Glutamatergic neuron (in vitro differentiated cells): ENCODE measurements around the gene BMP5. TPM values are rescaled to one million over a fixed set of nuclear protein-coding genes. Genes with fewer than 3 reads are reported as not detected.

Experiments
- DNase-seq: peaks from one replicate; pipeline ENCODE4 v3.0.0; 2022
- H3K27ac Mint-ChIP-seq: one replicate; pipeline ENCODE4 v1.8.0; 2020; ENCODE audit warnings: mild to moderate bottlenecking, mixed read lengths, inconsistent platforms; ENCODE audit not compliant: unreplicated experiment
- H3K27me3 Mint-ChIP-seq: one replicate; pipeline ENCODE4 v1.8.0; 2020; ENCODE audit warnings: mild to moderate bottlenecking, moderate library complexity, mixed read lengths, inconsistent platforms; ENCODE audit not compliant: unreplicated experiment
- H3K36me3 Mint-ChIP-seq: one replicate; pipeline ENCODE4 v1.8.0; 2020; ENCODE audit warnings: mild to moderate bottlenecking, mixed read lengths, inconsistent platforms; ENCODE audit not compliant: unreplicated experiment
- H3K4me1 Mint-ChIP-seq: one replicate; pipeline ENCODE4 v1.8.0; 2020; ENCODE audit warnings: mild to moderate bottlenecking, low read depth, mixed read lengths, inconsistent platforms; ENCODE audit not compliant: unreplicated experiment
- H3K4me3 Mint-ChIP-seq: one replicate; pipeline ENCODE4 v1.8.0; 2020; ENCODE audit warnings: mild to moderate bottlenecking, mixed read lengths, inconsistent platforms; ENCODE audit not compliant: unreplicated experiment
- H3K9me3 Mint-ChIP-seq: one replicate; pipeline ENCODE4 v1.8.0; 2020; ENCODE audit warnings: mild to moderate bottlenecking, moderate library complexity, mixed read lengths, inconsistent platforms; ENCODE audit not compliant: unreplicated experiment
- total RNA-seq: library from RNA; stranded (reverse); fragmentation: NEBNext Ultra II Directional; extraction: Animal tissue kit (Norgen Biotek cat#: 25700); gene quantifications from one replicate; pipeline ENCODE4 v1.2.1, GENCODE V29; 2021; ENCODE audit not compliant: unreplicated experiment
- TF ChIP-seq, protein P1 (sequence below): fragments of 200-600 bp; sonication (generic); IDR thresholded peaks from one replicate; pipeline ENCODE4 v1.5.0; 2021; ENCODE audit not compliant: partially characterized antibody, unreplicated experiment

BMP5 gene
- total RNA-seq, 1 donor from 2014 or later, result 1.1 TPM

DNA sequence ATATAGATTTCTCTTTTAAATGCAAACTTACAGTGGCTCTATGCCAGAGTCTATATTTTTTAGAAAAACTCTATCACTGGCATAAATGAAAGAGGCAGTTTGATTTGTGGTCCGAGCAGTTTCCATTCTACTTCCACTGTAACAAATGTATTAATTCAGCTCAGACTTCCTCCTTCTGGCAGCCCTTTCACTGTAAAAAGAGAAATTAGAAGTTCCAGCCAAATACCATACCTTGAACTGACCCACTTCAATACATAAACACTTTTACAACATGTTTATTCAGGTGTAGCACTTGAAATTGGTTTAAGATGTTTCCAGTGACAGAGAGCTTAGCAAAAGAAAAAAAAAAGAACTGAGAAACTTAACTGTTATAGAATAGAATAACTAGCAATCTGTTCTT is 99.3 kb downstream of the BMP5 start:
- H3K27ac Mint-ChIP-seq, result no peak overlapping the region
- no peaks in the 10 kb centered on the region for H3K4me1 Mint-ChIP-seq
- H3K36me3 Mint-ChIP-seq, result no peaks in the 10 kb centered on the region
- no peak for DNase-seq
- H3K27me3 Mint-ChIP-seq, result no peaks in the 10 kb centered on the region
- H3K4me3 Mint-ChIP-seq, result no peak overlapping the region
- H3K9me3 Mint-ChIP-seq, result no peaks in the 10 kb centered on the region
- TF ChIP-seq, protein P1, sequence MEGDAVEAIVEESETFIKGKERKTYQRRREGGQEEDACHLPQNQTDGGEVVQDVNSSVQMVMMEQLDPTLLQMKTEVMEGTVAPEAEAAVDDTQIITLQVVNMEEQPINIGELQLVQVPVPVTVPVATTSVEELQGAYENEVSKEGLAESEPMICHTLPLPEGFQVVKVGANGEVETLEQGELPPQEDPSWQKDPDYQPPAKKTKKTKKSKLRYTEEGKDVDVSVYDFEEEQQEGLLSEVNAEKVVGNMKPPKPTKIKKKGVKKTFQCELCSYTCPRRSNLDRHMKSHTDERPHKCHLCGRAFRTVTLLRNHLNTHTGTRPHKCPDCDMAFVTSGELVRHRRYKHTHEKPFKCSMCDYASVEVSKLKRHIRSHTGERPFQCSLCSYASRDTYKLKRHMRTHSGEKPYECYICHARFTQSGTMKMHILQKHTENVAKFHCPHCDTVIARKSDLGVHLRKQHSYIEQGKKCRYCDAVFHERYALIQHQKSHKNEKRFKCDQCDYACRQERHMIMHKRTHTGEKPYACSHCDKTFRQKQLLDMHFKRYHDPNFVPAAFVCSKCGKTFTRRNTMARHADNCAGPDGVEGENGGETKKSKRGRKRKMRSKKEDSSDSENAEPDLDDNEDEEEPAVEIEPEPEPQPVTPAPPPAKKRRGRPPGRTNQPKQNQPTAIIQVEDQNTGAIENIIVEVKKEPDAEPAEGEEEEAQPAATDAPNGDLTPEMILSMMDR, result no peak

DNA sequence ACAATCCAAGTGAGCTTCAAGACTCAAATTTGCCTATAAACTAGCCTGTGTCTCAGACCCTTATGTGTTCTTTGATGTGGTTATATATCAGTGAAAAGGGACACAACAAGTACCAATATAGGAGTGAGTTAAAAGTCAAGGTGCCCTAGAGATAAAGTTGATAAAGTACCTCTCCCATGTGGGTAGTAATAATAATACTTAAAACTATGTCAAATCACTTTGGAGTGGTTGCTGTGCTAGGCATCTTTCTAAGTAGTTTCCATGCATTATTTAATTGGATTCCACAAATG is 100.4 kb downstream of the BMP5 start:
- Mint-ChIP-seq H3K9me3 (no peaks in the 10 kb centered on the region), H3K4me3 (no peak overlapping the region)
- TF ChIP-seq, protein P1, result no peak

DNA sequence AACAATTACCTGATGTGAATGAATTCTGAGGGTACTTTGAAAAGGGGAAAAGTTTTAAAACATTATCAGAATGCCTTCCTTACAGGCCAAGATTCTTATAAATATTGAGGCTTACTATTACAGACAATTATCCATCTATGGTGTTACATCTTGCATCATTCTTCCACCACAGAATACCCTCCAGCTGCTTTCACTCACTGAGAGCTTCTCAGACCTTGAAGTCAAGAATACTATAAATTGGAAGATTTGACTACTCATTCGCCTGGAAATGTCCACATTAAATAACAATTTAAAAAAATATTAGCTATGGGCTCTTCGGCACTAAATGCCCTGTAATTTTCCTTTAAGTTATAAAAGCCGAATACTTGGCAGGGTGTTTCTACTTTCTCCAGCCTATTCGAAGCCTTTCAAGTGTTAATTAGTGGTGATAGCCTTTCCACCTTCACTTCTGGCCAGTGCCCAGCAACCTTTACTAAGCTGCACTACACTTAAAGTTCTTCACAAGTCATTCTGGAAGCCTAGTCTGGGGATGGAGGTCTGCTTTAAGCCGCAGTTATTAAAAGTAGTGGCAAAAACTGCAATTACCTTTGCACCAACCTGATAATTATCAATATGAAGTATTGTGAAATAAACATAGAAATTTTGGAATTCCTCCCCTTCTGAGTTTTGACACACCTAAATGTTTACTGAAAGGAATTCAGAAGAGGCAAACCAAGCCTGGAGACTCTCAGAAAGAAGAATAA is 100.9 kb downstream of the BMP5 start:
- Mint-ChIP-seq H3K4me1 (no peaks in the 10 kb centered on the region), H3K27ac (no peak overlapping the region), H3K27me3 (no peaks in the 10 kb centered on the region), H3K4me3 (no peak overlapping the region), H3K36me3 (no peaks in the 10 kb centered on the region), H3K9me3 (no peaks in the 10 kb centered on the region)
- TF ChIP-seq, protein P1, result no peak
- no peak for DNase-seq

More for the DNA sequence above, 100.4 kb downstream of the BMP5 start:
- no peaks in the 10 kb centered on the region for H3K27me3 Mint-ChIP-seq
- DNase-seq, result no peak
- H3K36me3 Mint-ChIP-seq, result no peaks in the 10 kb centered on the region
- no peak overlapping the region for H3K27ac Mint-ChIP-seq
- no peaks in the 10 kb centered on the region for H3K4me1 Mint-ChIP-seq

DNA sequence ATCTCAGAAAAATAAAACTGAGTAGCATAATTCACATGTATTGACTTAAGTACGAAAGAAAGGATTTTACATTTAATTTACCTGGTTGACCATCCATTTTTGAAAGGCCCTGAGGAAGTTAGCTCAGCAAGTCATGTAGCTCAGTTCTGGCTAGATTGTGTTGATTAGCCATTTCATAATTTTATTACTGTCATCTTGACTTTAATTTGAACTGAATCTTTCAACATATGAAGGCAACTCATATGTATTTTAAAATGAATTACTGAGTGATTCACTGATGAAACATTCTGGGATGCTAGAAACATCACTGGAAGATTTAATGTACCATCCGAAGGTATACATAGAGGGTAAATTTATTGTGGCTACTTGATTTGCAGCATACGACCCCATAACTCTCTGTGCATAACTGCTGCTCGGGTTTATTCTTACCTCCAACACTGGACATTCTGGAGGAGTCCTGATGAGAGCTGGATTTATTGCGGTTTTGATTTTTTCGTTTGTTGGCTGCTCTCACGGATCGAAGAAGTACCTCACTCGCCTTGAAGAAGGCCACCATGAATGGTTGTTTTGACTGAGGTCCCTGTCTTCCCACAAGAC is 101.7 kb downstream of the BMP5 start:
- Mint-ChIP-seq H3K27ac (no peak overlapping the region), H3K4me3 (no peak overlapping the region), H3K36me3 (no peaks in the 10 kb centered on the region), H3K9me3 (no peaks in the 10 kb centered on the region), H3K27me3 (no peaks in the 10 kb centered on the region), H3K4me1 (no peaks in the 10 kb centered on the region)
- TF ChIP-seq, protein P1, result no peak
- DNase-seq, result no peak

DNA sequence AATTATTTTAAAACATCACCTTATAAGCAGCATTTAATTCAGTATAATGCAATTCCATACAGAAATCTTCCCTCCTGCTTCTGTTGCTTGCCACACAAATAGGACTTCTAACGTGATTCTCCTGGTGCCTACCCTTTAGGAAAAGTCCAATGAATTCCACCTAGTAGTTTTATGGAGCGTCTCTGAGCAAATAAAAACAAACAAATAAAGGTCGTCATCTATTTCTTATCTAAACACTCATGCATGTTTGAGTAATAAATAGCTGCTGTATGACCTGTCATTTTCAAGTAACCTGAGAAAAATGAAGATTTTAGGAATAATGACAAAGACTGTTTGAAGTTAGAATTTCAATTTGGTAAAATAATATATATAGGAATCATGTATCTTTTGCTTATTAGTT is 102.7 kb downstream of the BMP5 start:
- Mint-ChIP-seq H3K4me3 (no peak overlapping the region), H3K4me1 (no peaks in the 10 kb centered on the region), H3K9me3 (no peaks in the 10 kb centered on the region), H3K27ac (no peak overlapping the region), H3K36me3 (no peaks in the 10 kb centered on the region), H3K27me3 (no peaks in the 10 kb centered on the region)
- TF ChIP-seq, protein P1, result no peak
- DNase-seq, result no peak
